Measurements from ENCODE around the gene AGRN. TPM values are rescaled to one million over a fixed set of nuclear protein-coding genes. Genes with fewer than 3 reads are reported as not detected.
"Not testable (repeated sequence)": the region's sequence is repeated elsewhere in the genome, so short reads cannot be mapped to it uniquely, and the experiment has no call there.

The AGRN gene
- total RNA-seq: 10 to 100 TPM; 18.8 to 26.8 TPM
- long read RNA-seq, donor 1, partial matches to known transcripts: 10 of 10 reads
- long read RNA-seq, donor 1, other reads (novel, unspliced or antisense): 0 of 10 reads
- long read RNA-seq, donor 2, partial matches to known transcripts: 2 of 3 reads
- long read RNA-seq, donor 2, other reads (novel, unspliced or antisense): 0 of 3 reads

DNA sequence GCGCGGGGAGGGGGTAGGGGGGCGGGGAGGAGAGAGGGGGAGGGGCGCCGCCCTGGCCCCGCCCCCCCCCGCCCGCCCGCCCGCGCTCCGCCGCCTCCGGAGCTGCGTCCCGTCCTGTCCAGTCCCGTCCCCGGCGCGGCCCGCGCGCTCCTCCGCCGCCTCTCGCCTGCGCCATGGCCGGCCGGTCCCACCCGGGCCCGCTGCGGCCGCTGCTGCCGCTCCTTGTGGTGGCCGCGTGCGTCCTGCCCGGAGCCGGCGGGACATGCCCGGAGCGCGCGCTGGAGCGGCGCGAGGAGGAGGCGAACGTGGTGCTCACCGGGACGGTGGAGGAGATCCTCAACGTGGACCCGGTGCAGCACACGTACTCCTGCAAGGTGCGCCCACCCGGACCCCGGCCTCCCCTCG, at the start of gene AGRN:
Gene AGRN, plus strand, starts transcription at position 121 of the 405 bp plus-strand sequence. Its CDS starts 53 bp downstream, at position 174.
- no peak for DNase-seq (ENCODE audit: low spot score)
- intact Hi-C loops (cut with DNase I): no loop called here

DNA sequence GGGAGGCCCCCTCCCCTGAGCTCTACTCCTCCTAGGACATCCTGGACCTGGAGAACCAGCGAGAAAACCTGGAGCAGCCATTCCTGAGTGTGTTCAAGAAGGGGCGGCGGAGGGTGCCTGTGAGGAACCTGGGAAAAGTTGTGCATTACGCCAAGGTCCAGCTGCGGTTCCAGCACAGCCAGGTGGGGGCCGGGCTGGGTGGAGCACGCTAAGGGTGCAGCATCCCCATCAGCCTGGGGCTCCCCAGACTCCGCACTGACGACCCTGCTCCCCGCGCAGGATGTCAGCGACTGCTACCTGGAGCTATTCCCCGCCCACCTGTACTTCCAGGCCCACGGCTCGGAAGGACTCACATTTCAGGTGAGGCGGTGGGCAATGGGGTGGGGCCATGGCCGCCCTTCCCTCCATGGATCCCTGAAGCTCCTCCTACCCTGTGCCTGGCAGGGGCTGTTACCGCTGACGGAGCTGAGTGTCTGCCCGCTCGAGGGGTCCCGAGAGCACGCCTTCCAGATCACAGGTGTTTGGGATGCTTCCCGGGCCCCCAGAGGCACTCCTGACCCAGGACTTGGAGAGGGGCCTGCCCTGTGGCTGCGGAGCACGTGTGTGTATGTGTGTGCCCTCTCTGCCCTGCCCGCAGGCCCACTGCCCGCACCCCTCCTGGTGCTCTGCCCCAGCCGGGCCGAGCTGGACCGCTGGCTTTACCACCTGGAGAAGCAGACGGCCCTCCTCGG, 49.5 kb upstream of the AGRN start:
- DNase-seq (ENCODE audit: low spot score): no peak
- intact Hi-C loops (cut with DNase I): no loop called here

DNA sequence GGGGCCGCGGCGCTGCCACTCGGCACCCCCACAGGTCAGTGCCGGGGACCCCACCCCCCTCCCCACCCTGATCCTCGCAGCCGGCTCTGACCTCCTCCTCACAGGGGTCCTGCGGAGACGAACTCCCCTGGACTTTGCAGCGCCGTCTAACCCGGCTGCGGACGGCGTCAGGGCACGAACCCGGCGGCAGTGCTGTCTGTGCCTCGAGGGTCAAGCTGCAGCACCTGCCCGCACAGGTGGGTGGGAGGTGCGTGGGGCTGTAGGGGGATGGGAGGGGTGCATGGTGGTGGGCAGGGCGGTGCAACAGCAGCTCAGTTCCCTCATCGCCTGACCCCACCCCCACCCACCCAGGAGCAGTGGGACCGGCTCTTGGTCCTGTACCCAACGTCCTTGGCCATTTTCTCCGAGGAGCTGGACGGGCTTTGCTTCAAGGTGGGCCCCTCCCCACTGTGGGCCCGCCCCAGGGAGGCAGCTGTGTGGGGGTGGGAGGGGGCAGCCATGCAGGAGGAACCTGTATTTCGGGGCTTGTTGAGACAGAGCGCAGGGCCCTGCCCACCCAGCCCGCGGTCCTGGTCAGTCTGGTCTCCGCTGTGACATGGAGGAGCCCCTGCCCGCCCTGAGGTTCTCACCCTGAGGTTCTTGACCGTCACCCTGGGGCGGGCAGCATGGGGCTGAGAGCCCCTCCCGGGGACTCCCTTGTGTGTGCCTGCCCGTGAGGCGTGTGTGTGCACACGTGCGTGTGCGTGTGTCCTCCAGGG, 48.8 kb upstream of the AGRN start:
- intact Hi-C loops (cut with DNase I): no loop called here

GRCh38 chr1:971751-972506, 48.0 kb upstream of the AGRN start:
- intact Hi-C loops (cut with DNase I): no loop called here

More for the DNA sequence above, 48.8 kb upstream of the AGRN start:
- DNase-seq (ENCODE audit: low spot score): no peak

DNA sequence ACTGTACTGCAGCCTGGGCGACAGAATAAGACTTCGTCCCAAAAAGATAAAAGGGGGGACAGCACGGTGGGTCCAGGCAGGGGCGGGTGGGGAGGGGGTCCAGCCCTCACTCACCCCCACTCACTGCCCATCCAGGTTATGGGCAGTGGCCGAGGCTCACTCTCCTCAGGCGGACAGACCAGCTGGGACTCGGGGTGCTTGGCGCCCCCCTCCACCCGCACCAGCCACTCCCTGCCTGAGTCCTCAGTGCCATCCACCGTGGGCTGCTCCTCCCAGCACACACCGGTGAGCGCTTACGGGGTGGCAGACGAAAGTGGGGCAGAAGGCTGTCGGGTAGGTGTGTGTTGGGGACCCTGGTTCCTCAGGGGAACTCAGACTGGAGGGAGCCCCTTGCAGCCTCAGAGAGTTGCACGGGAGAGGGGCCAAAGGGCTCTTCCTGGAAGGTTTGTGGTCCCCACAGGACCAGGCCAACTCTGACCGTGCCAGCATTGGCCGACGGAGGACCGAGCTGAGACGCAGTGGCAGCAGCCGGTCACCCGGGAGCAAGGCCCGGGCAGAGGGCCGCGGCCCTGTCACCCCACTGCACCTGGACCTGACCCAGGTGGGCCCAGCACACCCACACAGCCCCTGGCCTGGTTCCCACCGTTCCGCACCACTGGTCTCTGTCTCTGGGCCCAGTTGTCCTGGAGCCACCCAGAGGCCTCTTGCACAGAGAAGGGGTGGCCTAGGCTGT, 47.0 kb upstream of the AGRN start:
- intact Hi-C loops (cut with DNase I): no loop called here
- DNase-seq (ENCODE audit: low spot score): no peak

More at GRCh38 chr1:971751-972506, 48.0 kb upstream of the AGRN start:
- DNase-seq (ENCODE audit: low spot score): no peak

GRCh38 chr1:973459-974292, 46.2 kb upstream of the AGRN start:
- intact Hi-C loops (cut with DNase I): no loop called here

GRCh38 chr1:974293-974640, 45.7 kb upstream of the AGRN start:
- DNase-seq (ENCODE audit: low spot score): no peak
- intact Hi-C loops (cut with DNase I): no loop called here

More at GRCh38 chr1:973459-974292, 46.2 kb upstream of the AGRN start:
- DNase-seq (ENCODE audit: low spot score): no peak

GRCh38 chr1:974687-975328, 45.1 kb upstream of the AGRN start:
- DNase-seq (ENCODE audit: low spot score): no peak
- intact Hi-C loops (cut with DNase I): no loop called here

DNA sequence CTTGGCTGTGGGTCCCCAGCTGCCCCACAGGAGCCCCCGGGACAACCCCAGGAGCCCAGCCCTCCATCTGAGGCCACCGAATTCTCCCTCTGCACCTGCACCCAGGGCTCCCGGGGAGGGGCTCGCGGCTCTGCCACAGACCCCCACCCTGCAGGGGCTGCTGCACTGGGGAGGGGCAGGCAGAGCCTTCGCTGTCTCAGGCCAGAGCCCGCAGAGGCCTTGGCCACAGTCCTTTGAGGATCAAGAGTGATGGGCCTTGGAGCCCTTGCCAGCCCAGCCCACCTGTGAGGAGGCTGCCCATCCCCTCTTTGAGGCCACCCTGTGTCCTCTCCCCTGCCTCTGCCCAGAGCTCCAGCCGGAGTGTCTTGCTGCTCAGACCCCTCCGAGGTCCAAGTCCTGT, 44.6 kb upstream of the AGRN start:
- no peak for DNase-seq (ENCODE audit: low spot score)
- intact Hi-C loops (cut with DNase I): no loop called here

GRCh38 chr1:975896-976683, 43.8 kb upstream of the AGRN start:
- intact Hi-C loops (cut with DNase I): no loop called here
- DNase-seq (ENCODE audit: low spot score): no peak

DNA sequence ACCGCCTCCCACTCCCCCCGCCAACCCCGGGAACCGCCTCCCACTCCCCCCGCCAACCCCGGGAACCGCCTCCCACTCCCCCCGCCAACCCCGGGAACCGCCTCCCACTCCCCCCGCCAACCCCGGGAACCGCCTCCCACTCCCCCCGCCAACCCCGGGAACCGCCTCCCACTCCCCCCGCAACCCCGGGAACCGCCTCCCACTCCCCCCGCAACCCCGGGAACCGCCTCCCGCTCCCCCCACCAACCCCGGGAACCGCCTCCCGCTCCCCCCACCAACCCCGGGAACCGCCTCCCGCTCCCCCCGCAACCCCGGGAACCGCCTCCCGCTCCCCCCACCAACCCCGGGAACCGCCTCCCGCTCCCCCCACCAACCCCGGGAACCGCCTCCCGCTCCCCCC, 43.1 kb upstream of the AGRN start:
- intact Hi-C loops (cut with DNase I); DNase-seq (ENCODE audit: low spot score): not testable (repeated sequence)

DNA sequence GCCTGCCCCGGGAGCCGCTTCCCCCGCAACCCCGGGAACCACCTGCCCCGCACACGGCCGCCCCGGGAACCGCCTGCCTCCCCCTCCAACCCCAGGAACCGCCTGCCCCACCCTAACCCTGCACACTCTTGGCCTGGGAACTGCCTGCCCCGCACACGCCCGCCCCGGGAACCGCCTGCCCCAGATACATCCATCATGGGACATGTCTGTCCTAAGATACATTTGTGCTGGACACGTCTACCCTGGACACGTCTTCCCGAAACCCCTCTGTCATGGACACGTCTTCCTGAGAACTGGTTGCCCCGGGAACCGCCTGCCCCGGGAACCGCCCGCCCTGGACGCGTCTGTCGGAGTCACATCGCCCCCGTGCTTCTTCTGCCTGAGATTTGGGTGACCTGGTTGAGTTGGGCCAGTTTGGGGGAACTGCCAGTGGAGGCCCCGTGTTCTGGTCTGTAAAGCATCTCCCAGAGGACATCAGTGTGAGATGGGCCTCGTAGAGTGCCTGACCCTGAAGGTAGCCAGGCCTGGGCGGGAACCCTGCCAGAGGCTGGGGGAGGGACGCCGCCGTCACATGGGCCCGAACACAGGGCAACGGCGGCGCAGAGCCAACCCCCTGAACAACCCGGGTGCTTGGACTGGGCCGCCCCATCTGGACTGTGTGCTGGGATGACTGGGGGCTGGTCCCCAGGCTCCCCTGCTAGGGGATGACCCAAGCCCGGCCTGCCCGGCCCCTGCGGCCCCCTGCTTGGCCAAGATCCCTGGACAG, 41.7 kb upstream of the AGRN start:
- DNase-seq (ENCODE audit: low spot score): no peak
- intact Hi-C loops (cut with DNase I): no loop called here

GRCh38 chr1:978835-979743, 40.8 kb upstream of the AGRN start:
- no peak for DNase-seq (ENCODE audit: low spot score)
- intact Hi-C loops (cut with DNase I): no loop called here

GRCh38 chr1:979744-980072, 40.2 kb upstream of the AGRN start:
- DNase-seq (ENCODE audit: low spot score): no peak
- intact Hi-C loops (cut with DNase I): loop anchor here in 1 of 2 donors (5.0 kb wide), 1 partner anchor 83 kb away; no protein-coding TSS in a partner anchor

DNA sequence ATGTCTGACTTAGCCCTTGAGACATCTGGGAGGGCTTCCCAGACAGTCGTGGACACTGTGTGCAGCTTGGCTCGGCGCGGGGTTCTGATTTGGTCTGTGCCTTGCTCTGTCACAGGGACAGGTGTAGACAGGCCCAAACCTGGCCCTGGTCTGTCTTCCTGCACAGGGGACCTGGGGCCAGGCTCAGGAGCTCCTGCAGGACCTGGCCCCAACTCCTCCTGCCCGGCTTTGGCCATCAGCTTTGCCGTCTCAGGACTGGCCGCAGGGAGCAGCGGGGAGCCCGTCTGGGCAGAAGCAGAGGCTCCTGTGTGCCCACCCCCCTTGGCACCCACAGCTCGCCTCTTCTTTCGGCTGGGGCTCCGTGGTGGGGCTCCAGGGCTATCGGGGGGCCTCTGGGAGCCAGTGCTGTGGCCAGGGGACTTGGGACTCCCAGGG, 39.8 kb upstream of the AGRN start:
- DNase-seq (ENCODE audit: low spot score): no peak
- intact Hi-C loops (cut with DNase I): loop anchor here in 1 of 2 donors (5.0 kb wide), 1 partner anchor 82 kb away; no protein-coding TSS in a partner anchor

Measured in posterior vena cava (tissue), 2 donors.